Measurements from ENCODE around the gene WWOX.

Gene WWOX

DNA sequence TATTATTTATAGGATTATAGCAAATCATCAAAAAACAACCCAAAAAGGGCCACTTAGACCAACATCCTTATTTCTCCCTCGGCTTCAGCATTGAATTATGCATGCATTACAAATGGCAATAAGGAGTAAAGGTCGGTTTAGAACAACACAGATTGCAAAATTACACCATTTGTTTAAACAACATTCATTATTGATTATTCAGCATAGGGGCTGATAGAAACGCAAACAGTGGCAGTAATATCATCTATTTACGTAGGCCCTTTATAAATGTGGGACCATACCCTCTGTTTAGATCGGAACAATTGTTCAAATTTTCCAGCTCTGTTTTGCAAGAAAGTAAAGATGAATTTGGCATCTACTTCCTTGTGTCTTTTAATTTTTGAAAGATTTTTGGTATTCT is 153.3 kb downstream of the WWOX start:
- Histone ChIP-seq H3K9ac (ENCODE audit: insufficient read length, low read depth) (no peak overlapping the region), H3K36me3 (ENCODE audit: insufficient read depth, insufficient read length, low read length) (no peaks in the 10 kb centered on the region), H3K4me3 (ENCODE audit: insufficient read length, low read depth) (no peak overlapping the region), H3K4me1 (ENCODE audit: insufficient read depth, insufficient read length) (peaks cover 3% of the 10 kb centered on the region), H3K9me3 (ENCODE audit: insufficient read depth, low read length) (no peaks in the 10 kb centered on the region), H3K27me3 (ENCODE audit: insufficient read depth, insufficient read length) (no peaks in the 10 kb centered on the region)
- DNase-seq (ENCODE audit: low read depth, low spot score): no peak
- TF ChIP-seq SUZ12 (IDR thresholded peaks at IDR 0.05; ENCODE audit: extremely low read depth, insufficient read depth, insufficient read length) (no peak), YY1 (IDR thresholded peaks at IDR 0.05; ENCODE audit: insufficient read depth, insufficient read length) (no peak)

DNA sequence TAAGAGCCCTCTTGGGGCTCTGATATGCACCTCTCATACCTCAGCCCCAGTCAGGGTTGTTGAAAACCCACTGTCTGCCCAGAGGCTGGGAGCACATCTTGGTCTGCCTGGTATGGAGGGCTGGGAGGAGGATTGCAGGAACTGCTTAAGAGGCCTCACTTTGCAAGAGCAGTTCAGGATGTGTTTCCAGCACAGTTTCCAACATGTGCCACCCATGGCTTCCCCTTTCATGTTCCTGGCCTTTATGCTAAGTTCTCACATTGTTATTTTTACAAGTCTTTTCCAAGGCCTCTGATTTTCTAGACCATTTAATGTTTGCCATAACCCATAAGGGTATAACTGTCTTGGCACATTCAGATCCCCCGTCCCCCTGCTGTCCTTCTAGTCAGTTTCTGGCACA is 155.4 kb downstream of the WWOX start:
- Histone ChIP-seq H3K9me3 (ENCODE audit: insufficient read depth, low read length) (no peaks in the 10 kb centered on the region), H3K27me3 (ENCODE audit: insufficient read depth, insufficient read length) (no peaks in the 10 kb centered on the region), H3K4me1 (ENCODE audit: insufficient read depth, insufficient read length) (no peaks in the 10 kb centered on the region), H3K4me3 (ENCODE audit: insufficient read length, low read depth) (no peak overlapping the region), H3K36me3 (ENCODE audit: insufficient read depth, insufficient read length, low read length) (no peaks in the 10 kb centered on the region), H3K9ac (ENCODE audit: insufficient read length, low read depth) (no peak overlapping the region)
- DNase-seq (ENCODE audit: low read depth, low spot score): no peak
- TF ChIP-seq SUZ12 (IDR thresholded peaks at IDR 0.05; ENCODE audit: extremely low read depth, insufficient read depth, insufficient read length) (no peak), YY1 (IDR thresholded peaks at IDR 0.05; ENCODE audit: insufficient read depth, insufficient read length) (no peak), ZNF274 (IDR thresholded peaks at IDR 0.05; ENCODE audit: low read depth, low read length) (no peak)

DNA sequence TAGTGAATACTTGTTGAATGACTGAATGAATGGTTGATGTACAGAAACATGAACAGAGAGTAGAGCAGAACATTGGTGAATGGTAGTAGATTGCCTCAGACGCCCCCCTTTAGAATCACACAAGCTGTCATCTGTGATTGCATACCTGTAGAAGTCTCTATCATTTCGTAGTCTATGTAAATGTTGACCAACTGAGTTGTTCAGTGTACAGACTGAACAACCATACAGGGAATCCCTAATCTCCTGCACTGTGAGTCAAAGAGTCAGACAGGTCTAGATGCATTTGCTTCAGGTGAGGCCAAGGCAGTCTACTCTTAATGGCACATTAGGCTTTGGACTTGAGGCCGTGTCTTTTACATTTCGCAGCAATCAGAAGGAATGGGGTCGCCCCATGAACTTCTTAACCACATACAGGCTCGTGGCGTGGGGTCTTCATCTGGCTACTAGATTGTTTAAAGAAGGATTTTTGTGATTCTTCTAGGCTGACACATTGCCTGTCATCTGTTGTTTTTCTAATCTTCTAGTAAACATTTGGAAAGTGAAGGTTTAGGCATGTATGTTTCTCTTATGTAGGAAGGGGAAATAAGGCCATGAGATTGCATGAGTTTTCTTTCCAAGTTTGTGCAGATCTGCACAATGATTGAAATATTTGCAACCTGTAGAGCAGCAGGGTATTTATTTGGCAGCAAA is 157.4 kb downstream of the WWOX start:
- H3K4me1 ChIP-seq (ENCODE audit: insufficient read depth, insufficient read length): no peaks in the 10 kb centered on the region
- H3K9ac ChIP-seq (ENCODE audit: insufficient read length, low read depth): no peak overlapping the region
- no peak for DNase-seq (ENCODE audit: low read depth, low spot score)
- H3K27me3 ChIP-seq (ENCODE audit: insufficient read depth, insufficient read length): no peaks in the 10 kb centered on the region
- no peaks in the 10 kb centered on the region for H3K36me3 ChIP-seq (ENCODE audit: insufficient read depth, insufficient read length, low read length)
- H3K4me3 ChIP-seq (ENCODE audit: insufficient read length, low read depth): no peak overlapping the region
- H3K9me3 ChIP-seq (ENCODE audit: insufficient read depth, low read length): no peaks in the 10 kb centered on the region
- TF ChIP-seq SUZ12 (IDR thresholded peaks at IDR 0.05; ENCODE audit: extremely low read depth, insufficient read depth, insufficient read length) (no peak), ZNF274 (IDR thresholded peaks at IDR 0.05; ENCODE audit: low read depth, low read length) (no peak), YY1 (IDR thresholded peaks at IDR 0.05; ENCODE audit: insufficient read depth, insufficient read length) (no peak)

DNA sequence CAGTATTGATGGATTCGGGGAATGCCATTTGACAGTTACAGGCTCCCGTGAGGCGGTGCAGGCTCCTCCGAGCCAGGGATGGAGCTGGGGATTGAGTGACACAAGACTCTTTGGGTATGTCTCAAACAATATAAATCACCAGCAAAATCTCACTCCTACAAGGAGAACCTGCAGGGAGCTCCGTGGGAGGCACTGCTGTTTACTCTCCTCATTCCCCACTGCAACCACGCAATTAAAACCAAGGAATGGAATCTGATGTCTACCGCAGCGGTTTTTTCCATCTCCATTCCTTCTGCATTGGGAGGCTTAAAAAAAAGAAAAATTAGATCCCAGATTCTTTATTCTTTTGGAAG is 157.9 kb downstream of the WWOX start:
- H3K9ac ChIP-seq (ENCODE audit: insufficient read length, low read depth): no peak overlapping the region
- H3K9me3 ChIP-seq (ENCODE audit: insufficient read depth, low read length): no peaks in the 10 kb centered on the region
- no peak for DNase-seq (ENCODE audit: low read depth, low spot score)
- no peaks in the 10 kb centered on the region for H3K36me3 ChIP-seq (ENCODE audit: insufficient read depth, insufficient read length, low read length)
- H3K4me1 ChIP-seq (ENCODE audit: insufficient read depth, insufficient read length): no peaks in the 10 kb centered on the region
- no peaks in the 10 kb centered on the region for H3K27me3 ChIP-seq (ENCODE audit: insufficient read depth, insufficient read length)
- TF ChIP-seq SUZ12 (IDR thresholded peaks at IDR 0.05; ENCODE audit: extremely low read depth, insufficient read depth, insufficient read length): no peak
- TF ChIP-seq ZNF274 (IDR thresholded peaks at IDR 0.05; ENCODE audit: low read depth, low read length): no peak
- no peak for TF ChIP-seq YY1 (IDR thresholded peaks at IDR 0.05; ENCODE audit: insufficient read depth, insufficient read length)
- H3K4me3 ChIP-seq (ENCODE audit: insufficient read length, low read depth): no peak overlapping the region

DNA sequence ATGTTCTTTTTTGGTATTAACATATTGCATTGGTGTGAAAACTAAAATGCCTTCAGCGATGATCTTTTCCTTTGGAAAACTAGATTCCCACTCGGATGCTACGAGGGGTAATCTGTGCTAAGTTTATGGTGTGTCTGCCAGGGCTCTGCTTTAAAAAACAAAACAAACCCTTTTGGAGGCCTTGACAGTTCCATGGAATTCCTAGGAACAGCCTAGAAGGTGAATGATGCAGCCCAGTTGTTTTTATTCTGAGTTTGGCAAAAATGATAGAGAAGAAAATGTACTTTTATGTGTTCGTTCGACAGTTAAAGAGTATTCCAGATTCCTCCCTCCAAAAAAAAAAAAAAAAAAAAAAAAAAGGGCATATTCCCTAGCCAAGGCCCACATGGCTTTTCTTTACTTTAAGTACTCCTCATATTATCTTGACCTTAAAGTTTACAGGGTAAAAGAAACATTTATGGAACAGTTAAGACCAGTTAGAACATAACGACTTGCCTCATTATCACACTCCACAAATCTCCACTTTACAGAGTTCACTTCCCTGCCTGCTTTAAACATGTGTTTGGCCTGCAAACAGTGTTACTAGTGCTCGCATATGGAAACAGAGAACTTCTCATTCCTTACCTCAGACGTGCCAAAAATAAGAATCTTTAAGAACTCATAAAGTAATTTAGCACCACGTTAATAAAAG is 159.1 kb downstream of the WWOX start:
- Histone ChIP-seq H3K27me3 (ENCODE audit: insufficient read depth, insufficient read length) (no peaks in the 10 kb centered on the region), H3K4me1 (ENCODE audit: insufficient read depth, insufficient read length) (no peaks in the 10 kb centered on the region), H3K9me3 (ENCODE audit: insufficient read depth, low read length) (no peaks in the 10 kb centered on the region), H3K4me3 (ENCODE audit: insufficient read length, low read depth) (no peak overlapping the region), H3K9ac (ENCODE audit: insufficient read length, low read depth) (no peak overlapping the region), H3K36me3 (ENCODE audit: insufficient read depth, insufficient read length, low read length) (no peaks in the 10 kb centered on the region)
- DNase-seq (ENCODE audit: low read depth, low spot score): no peak
- TF ChIP-seq YY1 (IDR thresholded peaks at IDR 0.05; ENCODE audit: insufficient read depth, insufficient read length) (no peak), SUZ12 (IDR thresholded peaks at IDR 0.05; ENCODE audit: extremely low read depth, insufficient read depth, insufficient read length) (no peak), ZNF274 (IDR thresholded peaks at IDR 0.05; ENCODE audit: low read depth, low read length) (no peak)

DNA sequence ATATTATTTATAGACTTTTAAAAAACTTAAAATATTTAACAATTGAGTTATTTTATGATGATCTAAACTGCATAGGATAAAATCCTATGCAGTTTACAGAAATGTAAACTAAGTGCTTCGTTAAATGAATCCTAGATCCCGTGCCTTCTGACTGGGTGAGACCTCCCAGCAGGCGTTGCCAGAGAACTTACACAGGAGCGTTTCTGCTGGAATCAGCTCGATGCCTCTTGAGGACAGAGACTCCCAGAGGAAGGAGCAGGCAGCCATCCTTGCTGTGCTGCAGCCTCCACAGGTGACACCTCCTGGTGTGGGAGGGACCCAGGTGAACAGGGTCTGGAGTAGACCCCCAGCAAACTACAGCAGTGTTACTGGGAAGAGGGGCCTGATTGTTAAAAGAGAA is 160.4 kb downstream of the WWOX start:
- Histone ChIP-seq H3K27me3 (ENCODE audit: insufficient read depth, insufficient read length) (no peaks in the 10 kb centered on the region), H3K9ac (ENCODE audit: insufficient read length, low read depth) (no peak overlapping the region), H3K4me1 (ENCODE audit: insufficient read depth, insufficient read length) (no peaks in the 10 kb centered on the region), H3K36me3 (ENCODE audit: insufficient read depth, insufficient read length, low read length) (no peaks in the 10 kb centered on the region), H3K4me3 (ENCODE audit: insufficient read length, low read depth) (no peak overlapping the region), H3K9me3 (ENCODE audit: insufficient read depth, low read length) (peaks cover 7% of the 10 kb centered on the region; the same call in 1 of the 2 replicates)
- TF ChIP-seq YY1 (IDR thresholded peaks at IDR 0.05; ENCODE audit: insufficient read depth, insufficient read length) (no peak), SUZ12 (IDR thresholded peaks at IDR 0.05; ENCODE audit: extremely low read depth, insufficient read depth, insufficient read length) (no peak), ZNF274 (IDR thresholded peaks at IDR 0.05; ENCODE audit: low read depth, low read length) (no peak)
- no peak for DNase-seq (ENCODE audit: low read depth, low spot score)

DNA sequence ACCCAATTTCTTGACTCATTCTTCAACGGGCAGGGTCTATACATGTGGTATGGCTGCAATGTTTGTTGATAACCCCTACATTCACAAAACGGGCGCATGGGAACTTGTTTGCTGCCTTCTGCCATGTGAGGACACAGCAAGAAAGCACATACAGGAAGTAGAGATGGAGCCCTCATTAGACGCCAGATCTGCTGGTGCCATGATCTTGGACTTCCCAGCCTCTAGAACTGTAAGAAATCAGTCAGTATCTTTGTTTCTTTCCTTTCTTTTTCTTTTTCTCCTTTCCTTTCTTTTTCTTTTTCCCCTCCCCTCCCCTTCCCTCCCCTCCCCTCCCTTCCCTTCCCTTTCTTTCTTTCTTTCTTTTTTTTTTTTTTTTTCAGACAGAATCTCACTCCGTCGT is 165.2 kb downstream of the WWOX start:
- Histone ChIP-seq H3K4me3 (ENCODE audit: insufficient read length, low read depth) (no peak overlapping the region), H3K4me1 (ENCODE audit: insufficient read depth, insufficient read length) (no peaks in the 10 kb centered on the region), H3K36me3 (ENCODE audit: insufficient read depth, insufficient read length, low read length) (no peaks in the 10 kb centered on the region), H3K9me3 (ENCODE audit: insufficient read depth, low read length) (peaks cover 7% of the 10 kb centered on the region; the same call in 1 of the 2 replicates), H3K27me3 (ENCODE audit: insufficient read depth, insufficient read length) (no peaks in the 10 kb centered on the region), H3K9ac (ENCODE audit: insufficient read length, low read depth) (no peak overlapping the region)
- no peak for DNase-seq (ENCODE audit: low read depth, low spot score)
- no peak for TF ChIP-seq SUZ12 (IDR thresholded peaks at IDR 0.05; ENCODE audit: extremely low read depth, insufficient read depth, insufficient read length)
- no peak for TF ChIP-seq ZNF274 (IDR thresholded peaks at IDR 0.05; ENCODE audit: low read depth, low read length)
- TF ChIP-seq YY1 (IDR thresholded peaks at IDR 0.05; ENCODE audit: insufficient read depth, insufficient read length): no peak

Measured in NT2/D1 (cell line).